ENCODE measurements around the gene RFX2.

DNA sequence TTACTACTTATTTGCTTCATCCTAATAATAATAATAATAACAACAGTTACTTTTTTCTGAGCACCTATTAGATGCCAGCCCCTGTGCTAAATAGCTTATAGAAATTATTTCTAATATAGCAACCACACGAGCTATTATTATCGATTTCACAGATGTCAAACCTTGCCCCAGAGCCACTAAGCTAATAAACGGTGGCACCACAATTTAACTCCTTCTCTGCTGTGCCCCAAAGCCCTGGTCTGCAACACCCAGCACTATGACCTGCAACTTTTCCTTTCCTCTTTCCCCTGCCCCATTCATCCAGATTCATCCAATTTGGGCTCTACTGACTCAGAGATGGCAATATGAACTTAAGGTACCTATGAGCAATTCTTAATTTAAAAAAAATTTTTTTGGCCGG is 6.4 kb downstream of the RFX2 start:
- TF ChIP-seq CSRNP3 (CRISPR knock-in tag; IDR thresholded peaks at IDR 0.05) (no peak), GLIS3 (CRISPR knock-in tag; IDR thresholded peaks at IDR 0.05) (no peak), ARNTL (CRISPR knock-in tag; IDR thresholded peaks at IDR 0.05; ENCODE audit: borderline replicate concordance, low read depth) (no peak), RARB (CRISPR knock-in tag; IDR thresholded peaks at IDR 0.05) (no peak), CSDC2 (CRISPR knock-in tag; IDR thresholded peaks at IDR 0.05) (no peak), ZC3H10 (CRISPR knock-in tag; IDR thresholded peaks at IDR 0.05) (no peak), PATZ1 (CRISPR knock-in tag; IDR thresholded peaks at IDR 0.05; ENCODE audit: borderline replicate concordance) (no peak), OSR1 (CRISPR knock-in tag; IDR thresholded peaks at IDR 0.05) (no peak), TSHZ2 (CRISPR knock-in tag; IDR thresholded peaks at IDR 0.05) (no peak), ESRRG (CRISPR knock-in tag; IDR thresholded peaks at IDR 0.05) (no peak)
- TF ChIP-seq, protein P1, sequence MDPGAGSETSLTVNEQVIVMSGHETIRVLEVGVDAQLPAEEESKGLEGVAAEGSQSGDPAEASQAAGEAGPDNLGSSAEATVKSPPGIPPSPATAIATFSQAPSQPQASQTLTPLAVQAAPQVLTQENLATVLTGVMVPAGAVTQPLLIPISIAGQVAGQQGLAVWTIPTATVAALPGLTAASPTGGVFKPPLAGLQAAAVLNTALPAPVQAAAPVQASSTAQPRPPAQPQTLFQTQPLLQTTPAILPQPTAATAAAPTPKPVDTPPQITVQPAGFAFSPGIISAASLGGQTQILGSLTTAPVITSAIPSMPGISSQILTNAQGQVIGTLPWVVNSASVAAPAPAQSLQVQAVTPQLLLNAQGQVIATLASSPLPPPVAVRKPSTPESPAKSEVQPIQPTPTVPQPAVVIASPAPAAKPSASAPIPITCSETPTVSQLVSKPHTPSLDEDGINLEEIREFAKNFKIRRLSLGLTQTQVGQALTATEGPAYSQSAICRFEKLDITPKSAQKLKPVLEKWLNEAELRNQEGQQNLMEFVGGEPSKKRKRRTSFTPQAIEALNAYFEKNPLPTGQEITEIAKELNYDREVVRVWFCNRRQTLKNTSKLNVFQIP (CRISPR knock-in tag; IDR thresholded peaks at IDR 0.05; ENCODE audit: borderline replicate concordance, low read depth), result no peak
